ENCODE results near the gene GAPT. TPM values are rescaled to one million over a fixed set of nuclear protein-coding genes. Genes with fewer than 3 reads are reported as not detected.

GAPT gene
- total and polyA plus RNA-seq, 2 donors (not counting 3 experiments of a cell fraction or from before 2014, with no cell fraction given): not detected

GRCh38 chr5:58452566-58453258, 38.5 kb upstream of the GAPT start:
- no TSS peak for BruUV-seq (replicated peaks)
- no peak for FAIRE-seq

More at GRCh38 chr5:58452566-58453258, 38.5 kb upstream of the GAPT start:
- H3K9ac ChIP-seq (replicated peaks; ENCODE audit: extremely low read depth, insufficient read depth, low read length): no peak overlapping the region
- H3K4me2 ChIP-seq (ENCODE audit: insufficient read depth, low read length): no peak overlapping the region
- H3K27me3 ChIP-seq (ENCODE audit: control insufficient read depth in 2 of 2, insufficient read depth in 2 of 2, low read length in 2 of 2): no peaks in the 10 kb centered on the region
- DNase-seq (ENCODE audit: low read depth, low spot score): peak; percentile 55
- H3K36me3 ChIP-seq (ENCODE audit: control insufficient read depth in 2 of 2, extremely low read depth in 1 of 2, insufficient read depth in 2 of 2, low read length in 2 of 2): peaks cover 25 to 37% of the 10 kb centered on the region in 2 experiments
- CTCF ChIA-PET: interaction anchor here (1.5 to 5.0 kb wide), 3 partner anchors 565 to 953 kb away, joined by 3 to 42 read pairs (median 4); no protein-coding TSS in a partner anchor
- H3K79me2 ChIP-seq (ENCODE audit: control insufficient read depth, insufficient read depth, low read length): peaks cover 34% of the 10 kb centered on the region
- dilution Hi-C loops (cut with MboI; ENCODE audit: extremely low pct_ligation_motif_present, low sequenced_read_pairs): loop anchor here (25.0 kb wide), 2 partner anchors 665 to 965 kb away; partner anchors contain the start of gene ACTBL2
- no peak overlapping the region for H3K4me3 ChIP-seq (replicated peaks in 1 of 3; ENCODE audit: insufficient read depth in 1 of 3, low read depth in 1 of 3, low read length in 3 of 3)
- H3K9me3 ChIP-seq (replicated peaks; ENCODE audit: control insufficient read depth, insufficient read depth, low read length): no peaks in the 10 kb centered on the region
- TF ChIP-seq GATA2 (IDR thresholded peaks at IDR 0.05; ENCODE audit: insufficient read depth, insufficient read length, low read depth, low read length) (no peak), MYC (IDR thresholded peaks at IDR 0.05; ENCODE audit: low read depth, low read length) (no peak), FOS (IDR thresholded peaks at IDR 0.05; ENCODE audit: borderline replicate concordance, insufficient read depth, low read length) (no peak), CTCF (IDR thresholded peaks at IDR 0.05; ENCODE audit: extremely low read depth in 1 of 2, insufficient read depth in 1 of 2, low read depth in 1 of 2, low read length in 2 of 2) (no peak), MAX (IDR thresholded peaks at IDR 0.05; ENCODE audit: insufficient read depth, insufficient read length) (no peak), POLR2A (IDR thresholded peaks at IDR 0.05; ENCODE audit: low read depth, low read length) (no peak), JUN (IDR thresholded peaks at IDR 0.05; ENCODE audit: borderline replicate concordance, insufficient read depth, insufficient read length, low read depth) (no peak), POLR2AphosphoS5 (IDR thresholded peaks at IDR 0.05; ENCODE audit: insufficient read depth, low read depth, low read length) (no peak)
- H3K27ac ChIP-seq (ENCODE audit: insufficient read depth, low read depth, low read length): no peak overlapping the region
- H4K20me1 ChIP-seq (replicated peaks; ENCODE audit: control insufficient read depth, extremely low read depth, insufficient read depth, low read length): peaks cover 12% of the 10 kb centered on the region
- H2AFZ ChIP-seq (ENCODE audit: low read depth, low read length): no peak overlapping the region
- POLR2A ChIA-PET: interaction anchor here (1.0 to 2.9 kb wide), 2 partner anchors 211 to 673 kb away, joined by 5 to 17 read pairs; no protein-coding TSS in a partner anchor
- H3K4me1 ChIP-seq (ENCODE audit: control insufficient read depth, extremely low read depth, insufficient read depth, low read length): peaks cover 32% of the 10 kb centered on the region
- intact Hi-C loops (cut with micrococcal nuclease): no loop called here
- H3K9me1 ChIP-seq (replicated peaks; ENCODE audit: control insufficient read depth, extremely low read depth, insufficient read depth, low read length): no peaks in the 10 kb centered on the region

All from endothelial cell of umbilical vein (primary cell).